ENCODE results near the gene IRX5.

IRX5 gene

DNA sequence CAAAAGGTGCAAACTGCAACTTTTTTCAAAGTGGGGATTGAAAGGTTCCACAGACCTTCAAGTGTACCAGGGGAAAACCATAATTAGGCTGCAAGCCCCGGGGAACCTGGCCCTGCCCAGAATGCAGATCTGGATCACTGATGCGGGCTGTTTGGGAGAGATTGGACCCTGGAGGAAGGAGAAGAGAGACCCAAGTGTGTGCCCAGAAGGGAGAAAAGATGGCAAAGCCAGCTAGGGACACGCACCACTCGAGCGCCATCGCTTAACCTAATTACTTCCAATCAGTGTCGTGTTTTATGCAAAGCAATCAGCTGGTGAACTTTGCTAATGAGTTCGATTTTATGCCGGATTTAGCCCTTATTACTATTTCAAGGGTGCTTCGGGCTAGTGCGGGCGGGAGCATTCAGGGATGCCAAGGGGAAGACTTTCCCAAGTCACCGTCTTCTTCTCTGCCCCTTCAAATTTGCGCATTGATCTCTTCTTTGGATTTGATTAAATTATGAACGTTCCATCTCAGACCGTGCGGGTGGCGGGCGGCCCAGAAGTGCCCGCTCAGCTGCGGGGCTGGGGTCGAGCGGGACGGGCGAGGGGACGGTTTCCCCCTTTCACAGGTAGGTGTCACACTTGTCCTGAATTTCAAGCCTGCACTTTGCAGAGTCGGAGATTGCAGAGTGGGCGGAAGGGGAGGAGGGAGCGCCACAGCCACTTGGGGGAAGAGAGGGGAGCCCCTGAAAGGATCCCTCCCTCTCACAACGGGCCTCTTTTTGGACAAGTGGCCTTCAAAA, 4.0 kb downstream of the IRX5 start:
- Mint-ChIP-seq H3K27me3 (peaks cover 86% of the 10 kb centered on the region), H3K9me3 (no peaks in the 10 kb centered on the region), H3K27ac (no peak overlapping the region), H3K4me3 (no peak overlapping the region), H3K4me1 (ENCODE audit: low read depth) (peaks cover 65% of the 10 kb centered on the region), H3K36me3 (ENCODE audit: low read depth) (peaks cover 2% of the 10 kb centered on the region)
- intact Hi-C loops (cut with micrococcal nuclease) = loop anchor here (10.0 kb wide), 1 partner anchor 650 kb away; the partner anchor contains the start of gene IRX3

- H3K27ac Mint-ChIP-seq = no peak overlapping the region
- intact Hi-C loops (cut with micrococcal nuclease) = loop anchor here (10.0 kb wide), 1 partner anchor 651 kb away; the partner anchor contains the start of gene IRX3
- peaks cover 63% of the 10 kb centered on the region for H3K4me1 Mint-ChIP-seq (ENCODE audit: low read depth)
- H3K27me3 Mint-ChIP-seq = peaks cover 89% of the 10 kb centered on the region
- H3K4me3 Mint-ChIP-seq = no peak overlapping the region
- H3K9me3 Mint-ChIP-seq = no peaks in the 10 kb centered on the region
- H3K36me3 Mint-ChIP-seq (ENCODE audit: low read depth) = no peaks in the 10 kb centered on the region
Observed at GRCh38 chr16:54935266-54935968, 4.8 kb downstream of the IRX5 start.

DNA sequence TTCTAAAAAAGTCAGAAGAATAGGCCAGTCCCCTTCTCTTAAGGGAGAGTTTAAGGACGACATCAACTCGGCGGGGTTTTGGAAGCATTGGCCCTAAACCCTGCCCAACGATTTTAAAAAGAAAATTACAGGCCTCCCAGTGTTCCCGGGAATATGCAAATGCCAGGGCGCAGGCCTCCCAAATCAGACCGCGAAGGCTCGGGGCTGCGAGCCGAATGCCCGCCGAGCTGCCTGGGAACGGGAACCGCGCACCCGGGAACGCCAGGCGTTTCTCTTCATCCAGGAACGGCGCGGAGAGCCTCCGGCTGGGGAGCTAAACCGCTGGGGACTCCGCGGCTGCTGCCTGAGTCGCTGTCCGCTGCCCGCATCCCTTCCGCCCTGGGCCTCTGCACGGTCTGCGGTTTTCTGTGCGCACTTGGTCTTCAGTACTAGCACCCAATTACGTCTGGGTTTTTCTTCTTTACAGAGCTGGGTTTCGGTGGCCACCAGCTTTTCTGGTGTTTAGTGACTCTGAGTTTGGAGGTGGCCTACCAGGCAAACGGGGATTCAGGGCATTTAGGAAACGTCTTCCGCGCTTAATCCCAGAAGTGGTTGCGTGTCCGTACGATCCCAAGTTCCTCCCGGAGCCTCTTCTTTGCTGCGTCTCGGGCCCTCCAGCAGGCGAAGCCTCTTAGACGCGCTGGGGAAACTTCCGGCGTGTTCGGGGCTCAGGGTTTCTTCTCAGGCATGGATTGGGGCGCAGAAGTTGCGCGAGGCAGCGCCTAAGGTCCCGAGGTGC, 5.7 kb downstream of the IRX5 start:
- Mint-ChIP-seq H3K4me1 (ENCODE audit: low read depth) (peaks cover 60% of the 10 kb centered on the region), H3K9me3 (no peaks in the 10 kb centered on the region), H3K27ac (no peak overlapping the region), H3K4me3 (peak overlapping the region; percentile 21), H3K36me3 (ENCODE audit: low read depth) (no peaks in the 10 kb centered on the region), H3K27me3 (peaks cover 94% of the 10 kb centered on the region)
- intact Hi-C loops (cut with micrococcal nuclease) = loop anchor here (10.0 kb wide), 1 partner anchor 652 kb away; the partner anchor contains the start of gene IRX3

DNA sequence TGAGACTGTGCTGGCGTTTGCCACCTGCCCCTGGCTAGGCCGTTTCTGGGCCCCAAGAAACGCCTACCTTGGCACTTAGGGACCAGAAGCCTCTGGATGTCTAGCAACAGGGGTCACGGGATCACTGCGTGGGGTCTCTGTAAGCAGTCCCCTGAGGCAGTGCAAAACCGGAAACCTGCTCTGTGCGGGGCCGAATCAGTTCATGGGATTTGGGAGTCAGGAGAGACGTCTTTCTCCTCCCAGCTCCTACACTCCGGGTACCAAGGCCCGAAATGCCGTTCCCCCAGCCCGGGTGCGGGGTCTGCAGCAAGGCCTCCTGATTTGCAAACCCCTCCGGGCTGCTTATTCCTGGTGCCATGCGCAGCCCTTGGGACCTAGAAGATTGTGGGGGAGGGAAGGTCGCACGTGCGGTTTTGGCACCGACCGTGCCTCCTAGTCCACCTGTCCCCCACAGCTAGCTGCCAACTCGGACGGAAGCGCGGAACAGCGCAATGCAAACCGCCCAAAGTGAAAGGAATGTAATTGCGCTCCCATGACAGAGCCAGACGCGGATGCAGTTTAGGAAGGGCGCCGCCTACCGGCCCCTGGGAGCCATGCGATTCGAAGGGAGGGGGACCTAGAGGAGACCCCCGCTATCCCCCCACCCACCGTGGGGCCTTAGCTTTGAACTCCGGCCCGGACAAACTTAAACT, 6.5 kb downstream of the IRX5 start:
- Mint-ChIP-seq H3K27me3 (peaks cover 94% of the 10 kb centered on the region), H3K9me3 (no peaks in the 10 kb centered on the region), H3K4me1 (ENCODE audit: low read depth) (peaks cover 53% of the 10 kb centered on the region), H3K4me3 (peak overlapping the region; percentile 53), H3K36me3 (ENCODE audit: low read depth) (no peaks in the 10 kb centered on the region), H3K27ac (no peak overlapping the region)
- intact Hi-C loops (cut with micrococcal nuclease) = loop anchor here (10.0 kb wide), 1 partner anchor 652 kb away; the partner anchor contains the start of gene IRX3

- H3K27ac Mint-ChIP-seq = no peak overlapping the region
Observed at GRCh38 chr16:54937671-54938211, 7.1 kb downstream of the IRX5 start.

DNA sequence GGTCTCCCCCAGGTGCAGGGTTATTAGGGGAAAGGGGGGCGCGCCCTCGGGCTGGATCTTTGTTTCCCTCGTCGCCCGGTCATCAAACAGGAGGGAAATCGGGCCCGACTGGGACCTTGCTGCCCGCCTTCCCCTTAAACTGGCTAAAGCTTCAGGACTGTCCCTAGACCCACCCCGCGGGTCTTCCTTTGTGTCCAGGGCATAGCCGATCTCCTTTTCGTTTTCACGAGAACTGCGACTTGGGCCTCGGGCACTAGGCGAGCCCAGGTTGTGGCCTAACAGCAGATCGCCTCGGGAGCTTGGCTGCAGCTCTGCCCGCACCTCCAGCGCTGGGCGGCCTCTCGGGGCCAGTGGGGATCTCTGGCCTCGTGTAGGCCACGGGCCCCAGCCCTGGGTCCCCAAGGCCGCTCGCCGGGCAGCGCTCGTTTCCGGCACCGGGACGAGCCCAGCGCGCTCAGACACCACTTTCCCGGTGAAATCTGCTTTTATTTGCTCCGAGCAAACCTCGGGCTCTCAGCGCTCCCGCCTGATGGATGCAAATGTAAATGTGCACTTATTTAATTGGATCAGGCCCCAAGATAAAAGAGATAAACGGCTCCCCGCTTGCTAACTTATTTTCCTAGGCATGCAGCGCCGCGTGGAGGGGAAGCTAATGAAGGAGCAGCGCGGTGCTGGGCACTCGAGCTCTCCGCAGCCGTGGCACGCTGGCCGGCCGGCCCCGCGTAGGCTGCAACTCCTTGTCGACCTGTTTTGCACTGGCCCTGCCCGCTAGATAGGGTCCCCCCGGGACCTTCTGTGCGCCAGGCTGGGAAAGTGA, 7.8 kb downstream of the IRX5 start:
- Mint-ChIP-seq H3K9me3 (no peaks in the 10 kb centered on the region), H3K36me3 (ENCODE audit: low read depth) (no peaks in the 10 kb centered on the region), H3K27me3 (peaks cover 94% of the 10 kb centered on the region), H3K4me3 (peak overlapping the region; percentile 53), H3K4me1 (ENCODE audit: low read depth) (peaks cover 45% of the 10 kb centered on the region), H3K27ac (no peak overlapping the region)
- intact Hi-C loops (cut with micrococcal nuclease) = loop anchor here (10.0 kb wide), 1 partner anchor 654 kb away; the partner anchor contains the start of gene IRX3

More at GRCh38 chr16:54937671-54938211, 7.1 kb downstream of the IRX5 start:
- Mint-ChIP-seq H3K4me3 (peak overlapping the region; percentile 53), H3K27me3 (peaks cover 93% of the 10 kb centered on the region), H3K36me3 (ENCODE audit: low read depth) (no peaks in the 10 kb centered on the region), H3K9me3 (no peaks in the 10 kb centered on the region), H3K4me1 (ENCODE audit: low read depth) (peaks cover 47% of the 10 kb centered on the region)
- intact Hi-C loops (cut with micrococcal nuclease) = loop anchor here (10.0 kb wide), 1 partner anchor 653 kb away; the partner anchor contains the start of gene IRX3

GRCh38 chr16:54939029-54939346, 8.3 kb downstream of the IRX5 start:
- no peak overlapping the region for H3K27ac Mint-ChIP-seq
- H3K4me3 Mint-ChIP-seq = no peak overlapping the region
- intact Hi-C loops (cut with micrococcal nuclease) = loop anchor here (10.0 kb wide), 1 partner anchor 654 kb away; the partner anchor contains the start of gene IRX3
- H3K27me3 Mint-ChIP-seq = peaks cover 96% of the 10 kb centered on the region
- no peaks in the 10 kb centered on the region for H3K9me3 Mint-ChIP-seq
- peaks cover 45% of the 10 kb centered on the region for H3K4me1 Mint-ChIP-seq (ENCODE audit: low read depth)
- no peaks in the 10 kb centered on the region for H3K36me3 Mint-ChIP-seq (ENCODE audit: low read depth)

- intact Hi-C loops (cut with micrococcal nuclease) = loop anchor here (10.0 kb wide), 1 partner anchor 655 kb away; the partner anchor contains the start of gene IRX3
- Mint-ChIP-seq H3K27me3 (peaks cover 95% of the 10 kb centered on the region), H3K4me1 (ENCODE audit: low read depth) (peaks cover 40% of the 10 kb centered on the region), H3K27ac (no peak overlapping the region), H3K9me3 (no peaks in the 10 kb centered on the region), H3K4me3 (no peak overlapping the region), H3K36me3 (ENCODE audit: low read depth) (no peaks in the 10 kb centered on the region)
Observed at GRCh38 chr16:54939510-54940278, 9.0 kb downstream of the IRX5 start.

GRCh38 chr16:54940279-54940604, 9.6 kb downstream of the IRX5 start:
- Mint-ChIP-seq H3K9me3 (no peaks in the 10 kb centered on the region), H3K27me3 (peaks cover 95% of the 10 kb centered on the region), H3K36me3 (ENCODE audit: low read depth) (no peaks in the 10 kb centered on the region), H3K4me1 (ENCODE audit: low read depth) (peaks cover 36% of the 10 kb centered on the region), H3K27ac (no peak overlapping the region), H3K4me3 (no peak overlapping the region)
- intact Hi-C loops (cut with micrococcal nuclease) = no loop called here

DNA sequence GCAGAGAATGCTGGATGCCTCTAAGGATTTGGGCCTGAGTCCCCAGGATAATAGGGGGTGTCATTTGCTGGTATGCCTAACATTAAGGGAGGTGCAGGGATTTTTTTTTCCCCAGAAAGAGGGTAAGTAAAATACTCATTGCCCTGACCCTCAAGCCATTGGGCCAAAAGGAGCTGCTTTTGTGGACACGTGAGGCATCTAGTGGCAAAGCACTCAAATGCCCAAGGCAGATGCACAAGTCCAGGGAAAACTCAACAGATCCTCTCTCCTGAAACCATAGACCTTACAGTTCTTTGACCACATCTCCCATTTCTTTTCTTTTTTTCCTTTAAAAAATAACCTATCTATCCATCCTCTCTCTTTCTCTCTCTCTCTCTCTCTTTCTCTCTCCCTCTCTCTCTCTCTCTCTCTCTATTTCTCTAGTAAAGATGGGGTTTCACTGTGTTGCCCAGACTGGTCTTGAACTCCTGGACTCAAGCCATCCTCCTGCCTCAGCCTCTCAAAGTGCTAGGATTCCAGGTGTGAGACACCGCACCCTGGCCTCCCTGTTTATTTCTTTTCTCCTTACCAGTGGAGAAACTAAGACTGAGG, 11.8 kb downstream of the IRX5 start:
- Mint-ChIP-seq H3K27me3 (peaks cover 84% of the 10 kb centered on the region), H3K36me3 (ENCODE audit: low read depth) (no peaks in the 10 kb centered on the region), H3K4me3 (no peak overlapping the region), H3K9me3 (no peaks in the 10 kb centered on the region), H3K27ac (no peak overlapping the region), H3K4me1 (ENCODE audit: low read depth) (peaks cover 20% of the 10 kb centered on the region)
- intact Hi-C loops (cut with micrococcal nuclease) = no loop called here

- Mint-ChIP-seq H3K27ac (no peak overlapping the region), H3K9me3 (no peaks in the 10 kb centered on the region), H3K4me3 (no peak overlapping the region), H3K4me1 (ENCODE audit: low read depth) (peaks cover 7% of the 10 kb centered on the region), H3K36me3 (ENCODE audit: low read depth) (no peaks in the 10 kb centered on the region), H3K27me3 (peaks cover 78% of the 10 kb centered on the region)
- intact Hi-C loops (cut with micrococcal nuclease) = no loop called here
Observed at GRCh38 chr16:54944002-54944401, 13.3 kb downstream of the IRX5 start.

DNA sequence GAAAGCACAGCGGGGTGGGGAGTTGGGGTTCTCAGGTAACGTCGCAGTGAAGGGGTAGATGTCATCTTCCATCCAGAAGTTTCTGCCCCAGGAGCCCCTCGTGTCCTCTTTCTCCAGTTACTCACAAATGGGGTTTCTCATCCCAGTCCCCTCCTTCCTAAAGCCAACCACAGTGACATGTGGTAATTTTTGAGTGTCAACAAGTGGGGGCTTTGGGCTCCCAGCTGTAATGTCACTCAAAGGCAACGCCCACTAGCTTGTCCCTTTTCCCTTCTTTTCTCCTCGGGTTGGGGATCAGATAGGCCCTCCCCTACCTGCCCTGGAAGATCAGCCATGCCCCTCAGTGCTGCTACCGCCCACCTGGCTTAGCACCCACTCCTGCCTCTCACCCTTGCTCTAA, 14.4 kb downstream of the IRX5 start:
- H3K36me3 Mint-ChIP-seq (ENCODE audit: low read depth) = no peaks in the 10 kb centered on the region
- H3K4me1 Mint-ChIP-seq (ENCODE audit: low read depth) = no peaks in the 10 kb centered on the region
- H3K4me3 Mint-ChIP-seq = no peak overlapping the region
- no peak overlapping the region for H3K27ac Mint-ChIP-seq
- H3K9me3 Mint-ChIP-seq = no peaks in the 10 kb centered on the region
- intact Hi-C loops (cut with micrococcal nuclease) = no loop called here
- peaks cover 73% of the 10 kb centered on the region for H3K27me3 Mint-ChIP-seq

Data from dendritic cell treated with granulocyte-macrophage colony-stimulating factor and Interleukin-4, amounts not matched to agents 40 ng/mL and 50 ng/mL, for 4 days (primary cell).